Measurements from ENCODE around the gene B4GALNT4.

B4GALNT4 gene

DNA sequence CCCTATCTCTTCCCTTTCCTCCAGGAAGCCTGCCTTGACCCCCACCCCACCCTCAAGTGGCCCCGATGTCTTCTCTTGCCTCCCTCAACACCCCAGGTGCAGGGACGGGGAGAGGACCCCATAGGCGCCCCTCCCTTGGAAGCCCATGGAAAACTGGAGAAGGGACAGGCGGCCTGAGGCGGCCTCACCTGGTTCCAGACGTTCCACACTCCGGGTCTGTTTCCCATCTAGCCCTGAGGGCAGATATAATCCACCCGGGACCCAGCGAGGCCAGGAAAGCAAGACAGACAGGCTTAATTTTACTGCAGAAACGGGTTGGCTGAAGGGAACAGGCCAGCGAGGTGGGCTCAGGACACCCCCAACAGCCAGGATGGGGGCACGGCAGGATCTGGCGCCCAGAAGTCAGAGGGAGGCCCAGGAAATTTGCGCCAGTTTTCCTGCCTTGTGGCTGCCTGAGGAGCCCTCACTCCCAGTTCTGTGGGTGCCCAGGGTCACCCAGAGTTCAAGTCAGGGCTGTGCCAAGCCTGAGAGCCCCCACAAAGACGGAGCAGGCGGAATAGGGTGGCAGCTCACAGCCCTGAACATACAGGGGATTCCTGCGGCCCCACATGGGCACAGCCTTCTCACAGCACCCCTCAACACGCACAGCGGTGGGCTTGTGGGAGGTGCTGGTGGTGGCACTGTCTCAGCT, 48.5 kb downstream of the B4GALNT4 start:
- CTCF ChIA-PET, result interaction anchor here (2.1 kb wide), 1 partner anchor 30 kb away, joined by 5 read pairs; no protein-coding TSS in a partner anchor
- POLR2A ChIA-PET, result no interaction called here
- DNase-seq (ENCODE audit: extremely low spot score), result no peak
- TF ChIP-seq, protein P1, sequence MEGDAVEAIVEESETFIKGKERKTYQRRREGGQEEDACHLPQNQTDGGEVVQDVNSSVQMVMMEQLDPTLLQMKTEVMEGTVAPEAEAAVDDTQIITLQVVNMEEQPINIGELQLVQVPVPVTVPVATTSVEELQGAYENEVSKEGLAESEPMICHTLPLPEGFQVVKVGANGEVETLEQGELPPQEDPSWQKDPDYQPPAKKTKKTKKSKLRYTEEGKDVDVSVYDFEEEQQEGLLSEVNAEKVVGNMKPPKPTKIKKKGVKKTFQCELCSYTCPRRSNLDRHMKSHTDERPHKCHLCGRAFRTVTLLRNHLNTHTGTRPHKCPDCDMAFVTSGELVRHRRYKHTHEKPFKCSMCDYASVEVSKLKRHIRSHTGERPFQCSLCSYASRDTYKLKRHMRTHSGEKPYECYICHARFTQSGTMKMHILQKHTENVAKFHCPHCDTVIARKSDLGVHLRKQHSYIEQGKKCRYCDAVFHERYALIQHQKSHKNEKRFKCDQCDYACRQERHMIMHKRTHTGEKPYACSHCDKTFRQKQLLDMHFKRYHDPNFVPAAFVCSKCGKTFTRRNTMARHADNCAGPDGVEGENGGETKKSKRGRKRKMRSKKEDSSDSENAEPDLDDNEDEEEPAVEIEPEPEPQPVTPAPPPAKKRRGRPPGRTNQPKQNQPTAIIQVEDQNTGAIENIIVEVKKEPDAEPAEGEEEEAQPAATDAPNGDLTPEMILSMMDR (IDR thresholded peaks at IDR 0.05; ENCODE audit: control extremely low read depth, extremely low read depth, low read depth, missing control alignments), result no peak

GRCh38 chr11:418343-419247, 49.3 kb downstream of the B4GALNT4 start:
- ChIA-PET POLR2A (no interaction called here), CTCF (interaction anchor here (2.1 kb wide), 1 partner anchor 30 kb away, joined by 5 read pairs; no protein-coding TSS in a partner anchor)
- DNase-seq (ENCODE audit: extremely low spot score), result no peak
- TF ChIP-seq, protein P1 (IDR thresholded peaks at IDR 0.05; ENCODE audit: control extremely low read depth, extremely low read depth, low read depth, missing control alignments), result no peak

- POLR2A ChIA-PET, result no interaction called here
- TF ChIP-seq, protein P1 (IDR thresholded peaks at IDR 0.05; ENCODE audit: control extremely low read depth, extremely low read depth, low read depth, missing control alignments), result no peak
- DNase-seq (ENCODE audit: extremely low spot score), result no peak
- CTCF ChIA-PET, result interaction anchor here (2.1 kb wide), 1 partner anchor 29 kb away, joined by 5 read pairs; no protein-coding TSS in a partner anchor
These were observed 50.1 kb downstream of the B4GALNT4 start for GRCh38 chr11:419248-420005.

- DNase-seq (ENCODE audit: extremely low spot score), result no peak
- POLR2A ChIA-PET, result no interaction called here
- CTCF ChIA-PET, result interaction anchor here (2.1 kb wide), 1 partner anchor 28 kb away, joined by 5 read pairs; no protein-coding TSS in a partner anchor
- TF ChIP-seq, protein P1 (IDR thresholded peaks at IDR 0.05; ENCODE audit: control extremely low read depth, extremely low read depth, low read depth, missing control alignments), result no peak
These were observed 51.0 kb downstream of the B4GALNT4 start for GRCh38 chr11:420054-420910.

GRCh38 chr11:420911-421321, 51.6 kb downstream of the B4GALNT4 start:
- POLR2A ChIA-PET, result no interaction called here
- TF ChIP-seq, protein P1 (IDR thresholded peaks at IDR 0.05; ENCODE audit: control extremely low read depth, extremely low read depth, low read depth, missing control alignments), result no peak
- DNase-seq (ENCODE audit: extremely low spot score), result no peak
- CTCF ChIA-PET, result no interaction called here

Data from GM10248 (cell line).